Fibroblast of lung (primary cell): ENCODE data around the gene DEFB115.

ENCODE experiments used
- EZH2 ChIP-seq: IDR thresholded peaks from 2 replicates; pipeline ENCODE4 v1.5.1; 2012; ENCODE audit warnings: low read length, control low read depth, mild to moderate bottlenecking; ENCODE audit errors: missing control alignments
- TF ChIP-seq, protein P1 (sequence below), 2 donors: IDR thresholded peaks in 1 of 2; conservative IDR thresholded peaks in 1 of 2; 1 replicate in 1 of 2; 2 replicates in 1 of 2; pipeline ENCODE4 v1.5.1; 2011 to 2012; ENCODE audit warnings: low read length in 2 of 2, control low read depth in 1 of 2, inconsistent platforms in 1 of 2, low read depth in 1 of 2, mild to moderate bottlenecking in 1 of 2

DNA sequence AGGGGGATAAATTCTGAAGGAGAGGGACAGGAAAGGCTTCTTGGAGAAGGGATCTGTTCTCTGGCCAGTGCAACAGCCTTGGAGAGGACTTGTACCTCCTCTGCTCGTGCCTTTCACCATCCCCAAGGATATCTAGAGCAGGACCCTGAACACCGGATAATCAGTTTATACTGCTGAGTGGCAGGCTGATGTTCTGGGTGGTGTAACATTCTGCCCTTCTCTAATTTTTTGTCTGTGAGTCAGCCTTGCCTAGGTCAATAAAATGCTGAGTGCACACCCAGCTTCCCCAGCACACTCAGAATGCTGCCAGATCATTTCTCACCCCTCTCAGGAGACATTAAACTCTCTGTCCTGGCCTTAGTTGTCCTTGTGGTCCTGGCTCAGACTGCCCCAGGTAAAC, at the start of gene DEFB115:
- TF ChIP-seq, protein P1, sequence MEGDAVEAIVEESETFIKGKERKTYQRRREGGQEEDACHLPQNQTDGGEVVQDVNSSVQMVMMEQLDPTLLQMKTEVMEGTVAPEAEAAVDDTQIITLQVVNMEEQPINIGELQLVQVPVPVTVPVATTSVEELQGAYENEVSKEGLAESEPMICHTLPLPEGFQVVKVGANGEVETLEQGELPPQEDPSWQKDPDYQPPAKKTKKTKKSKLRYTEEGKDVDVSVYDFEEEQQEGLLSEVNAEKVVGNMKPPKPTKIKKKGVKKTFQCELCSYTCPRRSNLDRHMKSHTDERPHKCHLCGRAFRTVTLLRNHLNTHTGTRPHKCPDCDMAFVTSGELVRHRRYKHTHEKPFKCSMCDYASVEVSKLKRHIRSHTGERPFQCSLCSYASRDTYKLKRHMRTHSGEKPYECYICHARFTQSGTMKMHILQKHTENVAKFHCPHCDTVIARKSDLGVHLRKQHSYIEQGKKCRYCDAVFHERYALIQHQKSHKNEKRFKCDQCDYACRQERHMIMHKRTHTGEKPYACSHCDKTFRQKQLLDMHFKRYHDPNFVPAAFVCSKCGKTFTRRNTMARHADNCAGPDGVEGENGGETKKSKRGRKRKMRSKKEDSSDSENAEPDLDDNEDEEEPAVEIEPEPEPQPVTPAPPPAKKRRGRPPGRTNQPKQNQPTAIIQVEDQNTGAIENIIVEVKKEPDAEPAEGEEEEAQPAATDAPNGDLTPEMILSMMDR (conservative IDR thresholded peaks at IDR 0.05 in 1 of 2, IDR thresholded peaks at IDR 0.05 in 1 of 2; ENCODE audit: low read depth in 1 of 2, low read length in 2 of 2) = no peak
- TF ChIP-seq EZH2 = no peak
